H1 (cell line): ENCODE results near the gene TCHP.

Experiments used
- ATF2 ChIP-seq: IDR thresholded peaks from 2 replicates; pipeline ENCODE4 v1.6.1; 2012; ENCODE audit warnings: low read length, inconsistent platforms
- CHD1 ChIP-seq: IDR thresholded peaks from 2 replicates; pipeline ENCODE4 v1.6.1; 2012; ENCODE audit warnings: low read depth, low read length, improper control_type of control experiment
- CTCF ChIP-seq, 3 experiments: IDR thresholded peaks; 1 replicate in 2 of 3; 2 replicates in 1 of 3; pipeline versions ENCODE4 v1.5.1 to v1.6.1; 2011; ENCODE audit warnings: low read length in 3 of 3, mild to moderate bottlenecking in 3 of 3, inconsistent platforms in 2 of 3, low read depth in 1 of 3, moderate library complexity in 1 of 3; ENCODE audit not compliant: insufficient read depth in 1 of 3; ENCODE audit errors: control extremely low read depth in 1 of 3
- EZH2 ChIP-seq: fragments of 200-600 bp; sonication (generic); IDR thresholded peaks from 2 replicates; pipeline ENCODE4 v1.7.1; 2012; ENCODE audit warnings: low read depth, mild to moderate bottlenecking, moderate library complexity, low read length, inconsistent platforms; ENCODE audit not compliant: severe bottlenecking
- JUND ChIP-seq: IDR thresholded peaks from 2 replicates; pipeline ENCODE4 v1.6.1; 2011; ENCODE audit warnings: mild to moderate bottlenecking, improper control_type of control experiment, low read length
- KDM1A ChIP-seq: fragments of 200-600, 300-600 bp; sonication (generic); IDR thresholded peaks from 2 replicates; pipeline ENCODE4 v1.7.1; 2016; ENCODE audit warnings: mild to moderate bottlenecking, low read length, borderline replicate concordance
- MAFK ChIP-seq: IDR thresholded peaks from 2 replicates; pipeline ENCODE4 v1.6.1; 2012; ENCODE audit warnings: low read depth, mild to moderate bottlenecking, improper control_type of control experiment, low read length
- MAX ChIP-seq: IDR thresholded peaks from 2 replicates; pipeline ENCODE4 v1.6.1; 2012; ENCODE audit warnings: inconsistent platforms
- POLR2A ChIP-seq, 2 experiments: IDR thresholded peaks; 1 replicate in 1 of 2; 2 replicates in 1 of 2; pipeline ENCODE4 v1.6.1; 2011; ENCODE audit warnings: low read depth in 2 of 2, low read length in 2 of 2, mild to moderate bottlenecking in 2 of 2; ENCODE audit errors: control extremely low read depth in 1 of 2
- RNF2 ChIP-seq: fragments of 200-900, 300-1000 bp; sonication (generic); IDR thresholded peaks from 2 replicates; pipeline ENCODE4 v1.7.1; 2016; ENCODE audit warnings: borderline replicate concordance, low read depth, mild to moderate bottlenecking, antibody characterized with exemption, low read length; ENCODE audit not compliant: poor library complexity, severe bottlenecking; ENCODE audit errors: missing control alignments
- SIRT6 ChIP-seq: IDR thresholded peaks from one replicate; pipeline ENCODE4 v1.7.1; 2012; ENCODE audit warnings: low read length, inconsistent platforms
- TEAD4 ChIP-seq: IDR thresholded peaks from 2 replicates; pipeline ENCODE4 v1.6.1; 2012; ENCODE audit warnings: low read depth, low read length, inconsistent platforms, mixed read lengths
- YY1 ChIP-seq: IDR thresholded peaks from 2 replicates; pipeline ENCODE4 v1.6.1; 2011; ENCODE audit warnings: low read depth, mild to moderate bottlenecking, low read length

GRCh38 chr12:109943811-109944210 lies 43.7 kb downstream of the TCHP start:
- no peak for TF ChIP-seq TEAD4
- no peak for TF ChIP-seq CTCF (IDR thresholded peaks at IDR 0.05; ENCODE audit: control extremely low read depth in 1 of 3, insufficient read depth in 1 of 3, low read depth in 1 of 3, low read length in 3 of 3)
- no peak for TF ChIP-seq EZH2
- no peak for TF ChIP-seq KDM1A
- TF ChIP-seq JUND: no peak
- no peak for TF ChIP-seq POLR2A (IDR thresholded peaks at IDR 0.05; ENCODE audit: control extremely low read depth in 1 of 2, low read depth in 2 of 2, low read length in 2 of 2)
- no peak for TF ChIP-seq CHD1
- no peak for TF ChIP-seq MAFK
- no peak for TF ChIP-seq YY1
- TF ChIP-seq ATF2: no peak
- no peak for TF ChIP-seq RNF2
- no peak for TF ChIP-seq SIRT6
- no peak for TF ChIP-seq MAX
